Measurements from ENCODE around the gene PCDHGB1.

The PCDHGB1 gene

DNA sequence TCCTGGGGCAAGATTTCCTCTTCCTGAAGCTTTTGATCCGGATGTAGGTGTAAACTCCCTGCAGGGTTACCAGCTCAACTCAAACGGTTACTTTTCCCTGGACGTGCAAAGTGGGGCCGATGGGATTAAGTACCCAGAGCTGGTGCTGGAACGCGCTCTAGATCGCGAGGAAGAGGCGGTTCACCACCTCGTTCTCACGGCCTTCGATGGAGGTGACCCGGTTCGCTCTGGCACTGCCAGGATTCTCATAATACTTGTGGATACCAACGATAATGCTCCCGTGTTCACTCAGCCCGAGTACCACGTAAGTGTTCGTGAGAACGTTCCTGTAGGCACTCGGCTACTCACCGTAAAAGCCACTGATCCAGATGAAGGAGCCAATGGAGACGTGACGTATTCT, 5.7 kb downstream of the PCDHGB1 start:
- Histone ChIP-seq H3K9me3 (ENCODE audit: insufficient read depth, low read depth, low read length) (peaks cover 70% of the 10 kb centered on the region), H3K27ac (ENCODE audit: low read length) (no peak overlapping the region), H3K4me1 (ENCODE audit: insufficient read depth, low read length) (no peaks in the 10 kb centered on the region), H3K4me3 (ENCODE audit: low read length) (no peak overlapping the region), H3K27me3 (ENCODE audit: insufficient read depth, low read length) (no peaks in the 10 kb centered on the region), H3K9ac (ENCODE audit: low read depth, low read length) (no peak overlapping the region), H3K36me3 (ENCODE audit: insufficient read depth, low read depth, low read length) (no peaks in the 10 kb centered on the region; the same call in 1 of the 2 replicates)

DNA sequence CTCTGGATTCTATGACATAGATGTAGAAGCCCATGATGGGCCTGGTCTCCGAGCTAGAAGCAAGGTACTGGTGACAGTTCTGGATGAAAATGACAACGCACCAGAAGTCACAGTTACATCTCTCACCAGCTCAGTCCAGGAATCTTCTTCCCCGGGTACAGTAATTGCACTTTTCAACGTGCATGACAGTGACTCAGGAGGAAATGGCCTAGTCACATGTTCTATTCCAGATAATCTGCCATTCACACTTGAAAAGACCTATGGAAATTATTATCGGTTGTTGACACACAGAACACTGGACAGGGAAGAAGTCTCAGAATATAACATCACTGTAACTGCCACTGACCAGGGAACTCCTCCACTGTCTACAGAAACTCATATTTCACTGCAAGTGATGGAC, 6.2 kb downstream of the PCDHGB1 start:
- Histone ChIP-seq H3K27ac (ENCODE audit: low read length) (no peak overlapping the region), H3K9ac (ENCODE audit: low read depth, low read length) (no peak overlapping the region), H3K36me3 (ENCODE audit: insufficient read depth, low read depth, low read length) (no peaks in the 10 kb centered on the region; the same call in 1 of the 2 replicates), H3K4me3 (ENCODE audit: low read length) (no peak overlapping the region), H3K27me3 (ENCODE audit: insufficient read depth, low read length) (no peaks in the 10 kb centered on the region), H3K9me3 (ENCODE audit: insufficient read depth, low read depth, low read length) (peaks cover 71% of the 10 kb centered on the region), H3K4me1 (ENCODE audit: insufficient read depth, low read length) (no peaks in the 10 kb centered on the region)

DNA sequence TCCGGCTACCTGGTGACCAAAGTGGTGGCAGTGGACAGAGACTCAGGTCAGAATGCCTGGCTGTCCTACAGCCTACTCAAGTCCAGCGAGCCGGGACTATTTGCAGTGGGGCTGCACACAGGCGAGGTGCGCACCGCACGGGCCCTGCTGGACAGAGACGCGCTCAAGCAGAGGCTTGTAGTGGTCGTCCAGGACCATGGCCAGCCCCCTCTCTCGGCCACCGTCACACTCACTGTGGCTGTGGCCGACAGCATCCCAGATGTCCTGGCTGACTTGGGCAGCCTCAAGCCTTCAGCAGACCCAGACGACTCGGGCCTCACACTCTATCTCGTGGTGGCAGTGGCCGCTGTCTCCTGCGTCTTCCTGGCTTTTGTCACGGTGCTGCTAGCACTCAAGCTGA, 7.1 kb downstream of the PCDHGB1 start:
- H3K4me1 ChIP-seq (ENCODE audit: insufficient read depth, low read length): no peaks in the 10 kb centered on the region
- no peaks in the 10 kb centered on the region for H3K27me3 ChIP-seq (ENCODE audit: insufficient read depth, low read length)
- H3K27ac ChIP-seq (ENCODE audit: low read length): no peak overlapping the region
- no peak overlapping the region for H3K4me3 ChIP-seq (ENCODE audit: low read length)
- peaks cover 70% of the 10 kb centered on the region for H3K9me3 ChIP-seq (ENCODE audit: insufficient read depth, low read depth, low read length)
- no peaks in the 10 kb centered on the region; the same call in 1 of the 2 replicates for H3K36me3 ChIP-seq (ENCODE audit: insufficient read depth, low read depth, low read length)
- no peak overlapping the region for H3K9ac ChIP-seq (ENCODE audit: low read depth, low read length)

DNA sequence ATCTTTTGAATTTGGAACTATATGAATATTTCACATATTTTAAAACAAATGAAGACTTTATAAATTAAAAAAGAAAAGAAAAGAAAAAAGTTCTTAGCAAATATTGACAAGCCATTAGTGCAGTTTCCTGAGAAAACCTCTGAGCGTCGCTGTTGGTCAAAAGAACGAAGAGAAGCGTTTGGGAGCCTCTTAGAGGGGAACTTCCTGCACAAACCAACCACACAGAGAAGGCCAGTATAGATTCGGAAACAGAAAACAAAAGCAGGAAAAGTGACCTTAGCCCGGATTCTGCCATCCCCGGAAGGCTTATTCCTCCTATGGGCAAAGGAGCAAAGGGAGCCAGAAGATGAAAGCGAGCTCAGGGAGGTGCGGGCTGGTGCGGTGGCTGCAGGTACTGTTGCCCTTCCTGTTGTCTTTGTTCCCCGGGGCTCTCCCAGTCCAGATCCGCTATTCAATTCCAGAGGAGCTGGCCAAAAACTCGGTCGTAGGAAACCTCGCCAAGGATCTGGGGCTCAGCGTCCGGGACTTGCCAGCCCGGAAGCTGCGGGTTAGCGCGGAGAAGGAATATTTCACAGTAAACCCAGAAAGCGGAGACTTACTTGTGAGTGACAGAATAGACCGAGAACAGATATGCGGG, 10.0 kb downstream of the PCDHGB1 start, which contains the start of gene PCDHGB2:
Gene PCDHGB2 (plus strand): TSS at position 205 of the 637 bp plus-strand sequence. CDS start 142 bp downstream, at position 347.
- Histone ChIP-seq H3K27ac (ENCODE audit: low read length) (no peak within 1 kb of the TSS), H3K9ac (ENCODE audit: low read depth, low read length) (no peak within 1 kb of the TSS), H3K27me3 (ENCODE audit: insufficient read depth, low read length) (no peaks in the 10 kb centered on the region), H3K36me3 (ENCODE audit: insufficient read depth, low read depth, low read length) (no peaks in the 10 kb centered on the region; the same call in 1 of the 2 replicates), H3K4me3 (ENCODE audit: low read length) (peak within 1 kb of the TSS; percentile 44; the same call in 1 of the 2 replicates), H3K4me1 (ENCODE audit: insufficient read depth, low read length) (no peaks in the 10 kb centered on the region), H3K9me3 (ENCODE audit: insufficient read depth, low read depth, low read length) (peaks cover 76% of the 10 kb centered on the region)

DNA sequence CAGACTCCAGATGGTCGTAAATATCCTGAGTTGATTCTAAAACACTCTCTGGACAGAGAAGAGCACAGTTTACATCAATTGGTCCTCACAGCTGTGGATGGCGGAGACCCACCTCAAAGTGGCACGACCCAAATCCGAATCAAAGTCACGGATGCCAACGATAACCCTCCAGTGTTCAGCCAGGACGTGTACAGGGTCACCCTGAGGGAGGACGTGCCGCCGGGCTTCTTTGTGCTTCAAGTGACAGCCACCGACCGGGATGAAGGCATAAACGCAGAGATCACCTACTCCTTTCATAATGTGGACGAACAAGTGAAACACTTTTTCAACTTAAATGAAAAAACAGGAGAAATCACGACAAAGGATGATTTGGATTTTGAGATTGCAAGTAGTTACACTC, 10.8 kb downstream of the PCDHGB1 start:
- Histone ChIP-seq H3K27ac (ENCODE audit: low read length) (no peak overlapping the region), H3K9ac (ENCODE audit: low read depth, low read length) (no peak overlapping the region), H3K4me3 (ENCODE audit: low read length) (no peak overlapping the region), H3K4me1 (ENCODE audit: insufficient read depth, low read length) (no peaks in the 10 kb centered on the region), H3K9me3 (ENCODE audit: insufficient read depth, low read depth, low read length) (peaks cover 76% of the 10 kb centered on the region), H3K27me3 (ENCODE audit: insufficient read depth, low read length) (no peaks in the 10 kb centered on the region), H3K36me3 (ENCODE audit: insufficient read depth, low read depth, low read length) (no peaks in the 10 kb centered on the region; the same call in 1 of the 2 replicates)

DNA sequence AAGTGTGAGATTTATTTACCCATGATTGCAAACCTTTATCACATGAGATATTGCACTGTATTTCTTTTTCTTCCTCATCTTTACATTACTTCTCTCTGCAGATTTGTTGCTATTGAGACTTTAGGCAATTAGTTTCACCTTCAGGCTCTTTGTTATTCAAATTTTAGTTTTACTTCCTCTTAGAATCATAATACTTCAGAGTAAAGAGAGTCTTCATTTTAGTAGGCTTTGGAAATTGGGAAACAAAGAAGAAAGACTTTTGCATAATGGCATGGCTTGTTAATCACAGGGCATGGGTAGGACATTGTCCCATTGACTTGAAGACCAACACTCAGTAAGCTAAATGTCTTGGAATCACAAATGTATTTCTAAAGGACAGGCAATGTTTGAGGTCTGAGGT, 12.8 kb downstream of the PCDHGB1 start:
- Histone ChIP-seq H3K4me3 (ENCODE audit: low read length) (peak overlapping the region; percentile 23; the same call in 1 of the 2 replicates), H3K36me3 (ENCODE audit: insufficient read depth, low read depth, low read length) (no peaks in the 10 kb centered on the region; the same call in 1 of the 2 replicates), H3K27me3 (ENCODE audit: insufficient read depth, low read length) (no peaks in the 10 kb centered on the region), H3K9me3 (ENCODE audit: insufficient read depth, low read depth, low read length) (peaks cover 75% of the 10 kb centered on the region), H3K27ac (ENCODE audit: low read length) (no peak overlapping the region), H3K9ac (ENCODE audit: low read depth, low read length) (no peak overlapping the region), H3K4me1 (ENCODE audit: insufficient read depth, low read length) (no peaks in the 10 kb centered on the region)

DNA sequence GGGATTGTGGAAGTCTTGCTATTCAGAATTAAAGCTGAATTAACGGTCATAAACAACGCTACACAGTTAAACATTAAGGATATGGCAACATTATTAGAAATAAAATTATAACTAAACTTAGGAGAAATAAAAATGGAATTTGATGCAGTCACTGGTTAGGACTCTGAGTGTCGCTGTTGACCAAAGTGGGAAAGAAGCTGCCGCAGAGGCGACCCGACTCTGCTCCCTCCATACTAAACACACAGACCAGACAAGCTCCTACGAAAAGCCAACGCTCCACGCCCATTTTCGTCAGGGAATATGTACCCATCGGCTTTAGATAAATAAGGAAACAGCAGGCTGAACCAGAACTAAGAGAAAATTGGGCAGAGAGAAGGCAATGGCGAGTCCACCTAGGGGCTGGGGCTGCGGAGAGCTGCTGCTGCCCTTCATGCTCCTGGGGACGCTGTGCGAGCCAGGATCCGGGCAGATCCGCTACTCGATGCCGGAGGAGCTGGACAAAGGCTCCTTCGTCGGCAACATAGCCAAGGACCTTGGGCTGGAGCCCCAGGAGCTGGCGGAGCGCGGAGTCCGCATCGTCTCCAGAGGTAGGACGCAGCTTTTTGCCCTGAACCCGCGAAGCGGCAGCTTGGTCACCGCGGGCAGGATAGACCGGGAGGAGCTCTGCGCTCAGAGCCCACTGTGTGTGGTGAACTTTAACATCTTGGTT, 14.2 kb downstream of the PCDHGB1 start, which contains the start of gene PCDHGA5:
Gene PCDHGA5 (plus strand): TSS at position 211 of the 709 bp plus-strand sequence. CDS start 169 bp downstream, at position 380.
- Histone ChIP-seq H3K9ac (ENCODE audit: low read depth, low read length) (no peak within 1 kb of the TSS), H3K27me3 (ENCODE audit: insufficient read depth, low read length) (no peaks in the 10 kb centered on the region), H3K9me3 (ENCODE audit: insufficient read depth, low read depth, low read length) (peaks cover 68% of the 10 kb centered on the region), H3K27ac (ENCODE audit: low read length) (no peak within 1 kb of the TSS), H3K4me3 (ENCODE audit: low read length) (0 out of 2 replicates have a peak within 1 kb of the TSS, but pooled peaks have one; percentile 23), H3K36me3 (ENCODE audit: insufficient read depth, low read depth, low read length) (no peaks in the 10 kb centered on the region; the same call in 1 of the 2 replicates), H3K4me1 (ENCODE audit: insufficient read depth, low read length) (no peaks in the 10 kb centered on the region)

DNA sequence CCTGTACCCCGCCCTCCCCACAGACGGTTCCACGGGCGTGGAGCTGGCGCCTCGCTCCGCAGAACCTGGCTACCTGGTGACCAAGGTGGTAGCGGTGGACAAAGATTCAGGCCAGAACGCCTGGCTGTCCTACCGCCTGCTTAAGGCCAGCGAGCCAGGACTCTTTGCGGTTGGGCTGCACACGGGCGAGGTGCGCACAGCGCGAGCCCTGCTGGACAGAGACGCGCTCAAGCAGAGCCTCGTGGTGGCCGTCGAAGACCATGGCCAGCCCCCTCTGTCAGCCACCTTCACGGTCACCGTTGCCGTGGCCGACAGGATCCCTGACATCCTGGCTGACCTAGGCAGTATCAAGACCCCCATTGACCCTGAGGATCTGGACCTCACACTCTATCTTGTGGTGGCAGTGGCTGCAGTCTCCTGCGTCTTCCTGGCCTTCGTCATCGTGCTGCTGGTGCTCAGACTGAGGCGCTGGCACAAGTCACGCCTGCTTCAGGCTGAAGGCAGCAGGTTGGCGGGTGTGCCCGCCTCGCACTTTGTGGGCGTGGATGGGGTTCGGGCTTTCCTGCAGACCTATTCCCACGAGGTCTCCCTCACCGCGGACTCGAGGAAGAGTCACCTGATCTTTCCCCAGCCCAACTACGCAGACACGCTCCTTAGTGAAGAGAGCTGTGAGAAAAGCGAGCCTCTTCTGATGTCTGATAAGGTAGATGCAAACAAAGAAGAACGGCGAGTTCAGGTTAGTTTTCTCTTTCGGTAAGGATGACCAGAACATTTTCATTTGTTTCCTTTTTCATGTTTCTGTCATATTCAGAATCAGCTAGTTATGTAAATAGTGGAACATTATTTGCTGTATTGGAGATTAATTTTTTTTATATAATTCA, 16.4 kb downstream of the PCDHGB1 start:
- Histone ChIP-seq H3K27me3 (ENCODE audit: insufficient read depth, low read length) (no peaks in the 10 kb centered on the region), H3K4me1 (ENCODE audit: insufficient read depth, low read length) (no peaks in the 10 kb centered on the region), H3K4me3 (ENCODE audit: low read length) (no peak overlapping the region), H3K9ac (ENCODE audit: low read depth, low read length) (no peak overlapping the region), H3K9me3 (ENCODE audit: insufficient read depth, low read depth, low read length) (peaks cover 69% of the 10 kb centered on the region), H3K27ac (ENCODE audit: low read length) (no peak overlapping the region), H3K36me3 (ENCODE audit: insufficient read depth, low read depth, low read length) (no peaks in the 10 kb centered on the region; the same call in 1 of the 2 replicates)

DNA sequence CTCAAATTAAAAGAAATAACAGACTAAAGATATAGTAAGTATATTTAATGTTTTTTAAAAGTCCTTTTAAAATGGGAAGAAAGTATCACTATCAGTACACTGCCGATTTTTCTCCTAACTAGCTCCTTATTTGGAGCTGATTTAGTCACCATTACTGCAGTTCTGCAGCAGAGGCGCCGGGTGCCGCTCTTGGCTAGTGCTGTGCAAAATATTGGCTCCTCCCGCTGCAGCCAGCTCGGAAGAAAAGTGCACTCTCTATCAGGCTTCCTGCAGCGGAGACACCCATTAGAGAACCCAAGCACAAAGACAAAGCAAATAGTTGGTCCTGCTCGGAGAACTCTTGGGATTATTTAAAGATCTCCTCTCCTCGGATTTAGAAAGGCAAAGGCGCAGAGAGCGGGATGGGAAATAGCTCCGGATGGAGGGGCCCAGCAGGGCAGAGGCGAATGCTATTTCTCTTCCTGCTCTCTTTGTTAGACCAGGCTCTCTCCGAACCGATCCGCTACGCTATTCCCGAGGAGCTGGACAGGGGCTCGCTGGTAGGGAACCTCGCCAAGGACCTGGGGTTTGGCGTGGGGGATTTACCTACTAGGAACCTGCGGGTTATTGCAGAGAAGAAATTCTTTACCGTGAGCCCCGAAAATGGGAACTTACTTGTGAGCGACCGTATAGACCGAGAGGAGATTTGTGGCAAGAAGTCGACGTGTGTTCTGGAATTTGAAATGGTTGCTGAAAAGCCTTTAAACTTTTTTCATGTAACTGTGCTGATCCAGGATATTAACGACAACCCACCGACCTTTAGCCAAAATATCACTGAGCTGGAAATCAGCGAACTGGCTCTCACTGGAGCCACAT, 20.3 kb downstream of the PCDHGB1 start, which contains the start of gene PCDHGB3:
Gene PCDHGB3 (plus strand): TSS at position 249 of the 855 bp plus-strand sequence. CDS start 153 bp downstream, at position 402.
- H3K27ac ChIP-seq (ENCODE audit: low read length): no peak within 1 kb of the TSS
- no peaks in the 10 kb centered on the region; the same call in 1 of the 2 replicates for H3K36me3 ChIP-seq (ENCODE audit: insufficient read depth, low read depth, low read length)
- no peaks in the 10 kb centered on the region for H3K4me1 ChIP-seq (ENCODE audit: insufficient read depth, low read length)
- H3K4me3 ChIP-seq (ENCODE audit: low read length): no peak within 1 kb of the TSS; the same call in 1 of the 2 replicates
- H3K9ac ChIP-seq (ENCODE audit: low read depth, low read length): no peak within 1 kb of the TSS
- peaks cover 73% of the 10 kb centered on the region for H3K9me3 ChIP-seq (ENCODE audit: insufficient read depth, low read depth, low read length)
- no peaks in the 10 kb centered on the region for H3K27me3 ChIP-seq (ENCODE audit: insufficient read depth, low read length)

DNA sequence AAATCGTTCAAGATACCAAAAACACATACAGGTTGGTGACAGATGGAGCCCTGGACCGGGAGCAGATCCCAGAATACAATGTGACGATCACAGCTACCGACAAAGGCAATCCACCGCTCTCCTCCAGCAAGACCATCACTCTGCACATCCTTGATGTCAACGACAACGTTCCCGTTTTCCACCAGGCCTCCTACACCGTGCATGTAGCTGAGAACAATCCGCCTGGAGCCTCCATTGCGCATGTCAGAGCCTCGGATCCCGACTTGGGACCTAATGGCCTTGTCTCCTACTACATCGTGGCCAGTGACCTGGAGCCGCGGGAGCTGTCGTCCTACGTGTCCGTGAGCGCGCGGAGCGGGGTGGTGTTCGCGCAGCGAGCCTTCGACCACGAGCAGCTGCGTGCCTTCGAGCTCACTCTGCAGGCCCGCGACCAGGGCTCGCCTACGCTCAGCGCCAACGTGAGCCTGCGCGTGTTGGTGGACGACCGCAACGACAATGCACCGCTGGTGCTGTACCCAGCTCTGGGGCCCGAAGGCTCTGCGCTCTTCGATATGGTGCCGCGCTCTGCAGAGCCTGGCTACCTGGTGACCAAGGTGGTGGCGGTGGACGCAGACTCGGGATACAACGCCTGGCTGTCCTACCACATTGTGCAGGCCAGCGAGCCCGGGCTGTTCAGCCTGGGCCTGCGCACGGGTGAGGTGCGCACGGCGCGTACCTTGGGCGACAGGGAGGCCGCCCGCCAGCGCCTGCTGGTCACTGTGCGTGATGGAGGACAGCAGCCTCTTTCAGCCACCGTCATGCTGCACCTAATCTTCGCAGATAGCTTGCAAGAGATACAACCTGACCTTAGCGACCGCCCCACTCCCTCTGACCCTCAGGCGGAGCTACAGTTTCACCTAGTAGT, 21.9 kb downstream of the PCDHGB1 start:
- peaks cover 67% of the 10 kb centered on the region for H3K9me3 ChIP-seq (ENCODE audit: insufficient read depth, low read depth, low read length)

More for the DNA sequence above, 21.9 kb downstream of the PCDHGB1 start:
- Histone ChIP-seq H3K36me3 (ENCODE audit: insufficient read depth, low read depth, low read length) (no peaks in the 10 kb centered on the region), H3K4me1 (ENCODE audit: insufficient read depth, low read length) (no peaks in the 10 kb centered on the region), H3K27me3 (ENCODE audit: insufficient read depth, low read length) (no peaks in the 10 kb centered on the region), H3K27ac (ENCODE audit: low read length) (no peak overlapping the region), H3K4me3 (ENCODE audit: low read length) (no peak overlapping the region; the same call in 1 of the 2 replicates), H3K9ac (ENCODE audit: low read depth, low read length) (no peak overlapping the region)
